BE2C (cell line): ENCODE results near the gene BCOR.

Experiments used
- DNase-seq: peaks from one replicate; pipeline ENCODE4 v3.0.0-alpha.2; 2020
- H3K27me3 ChIP-seq: fragments of 250-450 bp; sonication (Bioruptor Pico); 2 replicates; pipeline ENCODE4 v1.5.1; 2020; ENCODE audit warnings: mild to moderate bottlenecking
- H3K36me3 ChIP-seq: fragments of 250-450 bp; sonication (Bioruptor Pico); 2 replicates; pipeline ENCODE4 v1.5.1; 2020; ENCODE audit warnings: mild to moderate bottlenecking
- H3K4me1 ChIP-seq: fragments of 250-450 bp; sonication (Bioruptor Pico); 2 replicates; pipeline ENCODE4 v1.5.1; 2020
- H3K4me3 ChIP-seq: 2 replicates; pipeline ENCODE4 v1.5.1; 2011; ENCODE audit warnings: low read depth, low read length
- H3K9me3 ChIP-seq: fragments of 250-450 bp; sonication (Bioruptor Pico); 2 replicates; pipeline ENCODE4 v1.5.1; 2020
- CTCF ChIP-seq: IDR thresholded peaks from 2 replicates; pipeline ENCODE4 v1.5.1; 2012; ENCODE audit warnings: mild to moderate bottlenecking, low read depth, low read length

The BCOR gene

GRCh38 chrX:40131654-40132337, 34.0 kb upstream of the BCOR start:
- no peaks in the 10 kb centered on the region for H3K36me3 ChIP-seq
- H3K27me3 ChIP-seq = no peaks in the 10 kb centered on the region
- no peak for DNase-seq
- H3K4me1 ChIP-seq = no peaks in the 10 kb centered on the region
- H3K4me3 ChIP-seq = no peak overlapping the region
- TF ChIP-seq CTCF = no peak
- no peaks in the 10 kb centered on the region for H3K9me3 ChIP-seq

GRCh38 chrX:40130207-40130606, 32.4 kb upstream of the BCOR start:
- no peaks in the 10 kb centered on the region for H3K27me3 ChIP-seq
- no peaks in the 10 kb centered on the region for H3K36me3 ChIP-seq
- no peak overlapping the region for H3K4me3 ChIP-seq
- TF ChIP-seq CTCF = no peak
- no peak for DNase-seq
- H3K4me1 ChIP-seq = no peaks in the 10 kb centered on the region
- H3K9me3 ChIP-seq = no peaks in the 10 kb centered on the region

GRCh38 chrX:40127052-40127451, 29.3 kb upstream of the BCOR start:
- Histone ChIP-seq H3K36me3 (no peaks in the 10 kb centered on the region), H3K4me3 (no peak overlapping the region), H3K9me3 (no peaks in the 10 kb centered on the region), H3K27me3 (no peaks in the 10 kb centered on the region), H3K4me1 (no peaks in the 10 kb centered on the region)
- TF ChIP-seq CTCF = no peak
- DNase-seq = no peak

- no peak for TF ChIP-seq CTCF
- Histone ChIP-seq H3K36me3 (no peaks in the 10 kb centered on the region), H3K4me3 (no peak overlapping the region), H3K9me3 (no peaks in the 10 kb centered on the region), H3K27me3 (no peaks in the 10 kb centered on the region), H3K4me1 (no peaks in the 10 kb centered on the region)
- no peak for DNase-seq
Observed at GRCh38 chrX:40122487-40122886, 24.7 kb upstream of the BCOR start.

- H3K9me3 ChIP-seq = no peaks in the 10 kb centered on the region
- H3K27me3 ChIP-seq = no peaks in the 10 kb centered on the region
- TF ChIP-seq CTCF = no peak
- no peak for DNase-seq
- no peak overlapping the region for H3K4me3 ChIP-seq
- no peaks in the 10 kb centered on the region for H3K36me3 ChIP-seq
- no peaks in the 10 kb centered on the region for H3K4me1 ChIP-seq
Observed at GRCh38 chrX:40121618-40122017, 23.9 kb upstream of the BCOR start.

GRCh38 chrX:40120838-40121580, 23.3 kb upstream of the BCOR start:
- H3K27me3 ChIP-seq = no peaks in the 10 kb centered on the region
- H3K9me3 ChIP-seq = no peaks in the 10 kb centered on the region
- no peak for DNase-seq
- H3K4me1 ChIP-seq = no peaks in the 10 kb centered on the region
- no peak for TF ChIP-seq CTCF
- no peaks in the 10 kb centered on the region for H3K36me3 ChIP-seq
- no peak overlapping the region for H3K4me3 ChIP-seq
